ENCODE results near the gene NBEA.
"Not testable (repeated sequence)": the region's sequence is repeated elsewhere in the genome, so short reads cannot be mapped to it uniquely, and the experiment has no call there.

Gene NBEA, protein sequence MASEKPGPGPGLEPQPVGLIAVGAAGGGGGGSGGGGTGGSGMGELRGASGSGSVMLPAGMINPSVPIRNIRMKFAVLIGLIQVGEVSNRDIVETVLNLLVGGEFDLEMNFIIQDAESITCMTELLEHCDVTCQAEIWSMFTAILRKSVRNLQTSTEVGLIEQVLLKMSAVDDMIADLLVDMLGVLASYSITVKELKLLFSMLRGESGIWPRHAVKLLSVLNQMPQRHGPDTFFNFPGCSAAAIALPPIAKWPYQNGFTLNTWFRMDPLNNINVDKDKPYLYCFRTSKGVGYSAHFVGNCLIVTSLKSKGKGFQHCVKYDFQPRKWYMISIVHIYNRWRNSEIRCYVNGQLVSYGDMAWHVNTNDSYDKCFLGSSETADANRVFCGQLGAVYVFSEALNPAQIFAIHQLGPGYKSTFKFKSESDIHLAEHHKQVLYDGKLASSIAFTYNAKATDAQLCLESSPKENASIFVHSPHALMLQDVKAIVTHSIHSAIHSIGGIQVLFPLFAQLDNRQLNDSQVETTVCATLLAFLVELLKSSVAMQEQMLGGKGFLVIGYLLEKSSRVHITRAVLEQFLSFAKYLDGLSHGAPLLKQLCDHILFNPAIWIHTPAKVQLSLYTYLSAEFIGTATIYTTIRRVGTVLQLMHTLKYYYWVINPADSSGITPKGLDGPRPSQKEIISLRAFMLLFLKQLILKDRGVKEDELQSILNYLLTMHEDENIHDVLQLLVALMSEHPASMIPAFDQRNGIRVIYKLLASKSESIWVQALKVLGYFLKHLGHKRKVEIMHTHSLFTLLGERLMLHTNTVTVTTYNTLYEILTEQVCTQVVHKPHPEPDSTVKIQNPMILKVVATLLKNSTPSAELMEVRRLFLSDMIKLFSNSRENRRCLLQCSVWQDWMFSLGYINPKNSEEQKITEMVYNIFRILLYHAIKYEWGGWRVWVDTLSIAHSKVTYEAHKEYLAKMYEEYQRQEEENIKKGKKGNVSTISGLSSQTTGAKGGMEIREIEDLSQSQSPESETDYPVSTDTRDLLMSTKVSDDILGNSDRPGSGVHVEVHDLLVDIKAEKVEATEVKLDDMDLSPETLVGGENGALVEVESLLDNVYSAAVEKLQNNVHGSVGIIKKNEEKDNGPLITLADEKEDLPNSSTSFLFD (N-terminal part only)

DNA sequence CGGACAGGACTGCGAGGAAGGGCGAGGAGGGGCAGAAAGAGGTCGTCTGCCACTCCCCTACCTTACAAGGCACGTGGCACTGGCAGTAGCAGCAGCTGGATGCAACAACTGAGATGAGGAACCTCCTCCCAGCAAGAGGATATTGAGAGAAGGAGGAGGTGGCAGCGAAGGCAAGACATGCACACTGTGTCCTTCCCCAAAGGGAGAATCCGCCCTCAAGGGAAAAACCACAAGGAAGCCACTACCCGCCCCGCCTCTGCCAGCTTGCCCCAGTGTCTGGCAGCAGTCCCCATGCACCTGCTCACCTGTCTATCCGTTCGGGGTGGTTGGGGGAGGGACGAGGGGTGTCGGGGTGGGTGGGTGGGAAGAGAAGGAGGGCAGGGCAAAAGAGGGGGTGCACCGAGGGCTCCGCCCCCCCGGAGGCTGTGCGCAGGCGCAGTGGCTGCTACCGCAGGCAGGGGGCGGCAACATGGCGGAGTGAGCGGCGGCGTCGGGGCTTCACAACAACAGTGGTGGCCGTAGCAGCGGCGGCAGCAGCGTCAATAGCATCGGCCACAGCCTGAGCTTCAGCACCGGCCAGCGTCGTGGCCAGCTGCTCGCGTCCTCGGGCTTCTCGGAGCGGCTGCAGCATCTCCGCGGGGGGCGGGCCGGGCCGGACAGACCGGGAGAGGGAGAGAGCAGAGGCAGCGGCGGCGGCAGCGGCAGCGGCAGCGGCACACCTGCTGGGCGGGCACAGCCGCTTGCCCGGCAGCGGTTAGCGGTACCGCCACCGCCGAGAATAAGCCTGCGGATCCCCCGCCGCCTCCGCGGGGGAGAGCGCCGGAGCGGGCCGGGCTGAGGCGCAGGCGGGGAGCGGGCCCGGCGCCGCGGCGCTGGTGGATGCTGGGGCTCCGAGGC, at the start of gene NBEA:
Gene NBEA, plus strand, starts transcription at position 436 of the 897 bp plus-strand sequence. CDS start 551 bp downstream, outside the sequence.
- peak; percentile 91 for DNase-seq

DNA sequence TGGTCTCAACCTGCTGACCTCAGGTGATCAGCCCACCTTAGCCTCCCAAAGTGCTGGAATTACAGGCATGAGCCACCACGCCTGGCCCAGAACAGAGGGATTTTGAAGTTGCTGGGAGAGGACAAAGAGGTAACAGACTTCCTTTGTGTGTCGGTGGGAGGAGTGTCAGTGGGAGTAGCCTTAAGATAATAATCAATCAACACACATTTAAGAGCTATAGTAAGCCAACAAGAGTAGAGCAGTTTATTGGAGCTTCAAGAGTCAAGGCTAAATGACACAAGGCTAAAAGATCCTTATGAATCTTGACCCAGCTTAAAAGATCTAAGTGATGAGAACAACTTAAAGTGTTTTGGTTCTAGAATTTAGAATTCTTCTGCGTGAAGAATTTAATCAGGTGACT, 47.3 kb upstream of the NBEA start:
- no peak for DNase-seq

DNA sequence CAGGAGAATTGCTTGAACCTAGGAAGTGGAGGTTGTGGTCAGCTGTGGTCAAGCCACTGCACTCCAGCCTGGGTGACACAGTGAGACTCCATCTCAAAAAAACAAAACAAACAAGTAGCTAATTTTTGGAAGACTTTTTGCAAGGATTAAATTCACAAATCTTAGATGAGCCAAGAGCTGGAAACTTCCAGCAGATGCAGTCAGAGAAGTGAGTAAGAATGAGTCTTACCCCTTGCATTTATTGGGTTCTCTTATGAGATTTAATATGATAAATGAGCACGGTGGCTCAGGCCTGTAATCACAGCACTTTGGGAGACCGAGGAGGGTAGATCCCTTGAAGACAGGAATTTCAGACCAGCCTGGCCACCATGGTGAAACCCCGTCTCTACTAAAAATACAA, 44.9 kb upstream of the NBEA start:
- DNase-seq = no peak

DNA sequence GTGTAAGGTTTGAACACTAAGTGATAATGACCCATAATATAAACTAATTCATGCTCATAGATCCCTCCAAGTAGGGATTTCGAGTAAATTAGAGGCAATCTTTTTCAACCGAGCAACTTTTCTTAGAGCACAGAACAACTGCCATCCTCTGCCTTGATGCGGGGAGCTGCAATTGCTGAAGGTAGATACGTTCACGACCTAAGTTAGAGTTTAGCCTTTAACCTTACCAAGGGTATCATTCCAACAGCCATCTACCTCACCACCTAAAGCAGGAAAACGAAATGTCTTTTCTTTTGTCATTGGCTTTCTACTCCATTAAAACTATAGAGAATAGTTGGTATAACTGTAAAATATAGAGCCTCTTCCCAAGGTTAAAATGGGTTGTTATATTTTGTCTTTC, 42.2 kb upstream of the NBEA start:
- no peak for DNase-seq

DNA sequence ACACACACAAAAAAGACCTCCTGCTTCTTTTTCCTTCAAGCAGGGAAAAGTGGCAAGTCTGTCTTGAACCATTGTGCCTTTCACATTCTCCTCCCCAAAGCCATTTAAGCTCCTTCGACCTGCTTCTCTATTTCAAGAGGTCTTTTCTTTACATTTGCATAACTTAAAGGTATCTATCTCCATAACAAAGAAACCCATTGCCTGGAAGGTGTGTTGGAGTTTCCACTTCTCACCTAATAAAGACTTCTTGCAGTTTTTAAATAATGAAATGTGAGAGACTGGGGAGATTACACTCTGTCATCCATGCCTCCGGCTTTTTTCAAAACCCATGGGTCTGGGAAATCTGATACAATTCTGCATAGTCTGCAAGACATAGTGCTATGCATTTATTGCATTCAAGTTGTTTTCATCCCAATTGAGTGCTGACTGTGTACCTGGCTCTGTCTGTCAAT, 41.8 kb upstream of the NBEA start:
- DNase-seq = no peak

DNA sequence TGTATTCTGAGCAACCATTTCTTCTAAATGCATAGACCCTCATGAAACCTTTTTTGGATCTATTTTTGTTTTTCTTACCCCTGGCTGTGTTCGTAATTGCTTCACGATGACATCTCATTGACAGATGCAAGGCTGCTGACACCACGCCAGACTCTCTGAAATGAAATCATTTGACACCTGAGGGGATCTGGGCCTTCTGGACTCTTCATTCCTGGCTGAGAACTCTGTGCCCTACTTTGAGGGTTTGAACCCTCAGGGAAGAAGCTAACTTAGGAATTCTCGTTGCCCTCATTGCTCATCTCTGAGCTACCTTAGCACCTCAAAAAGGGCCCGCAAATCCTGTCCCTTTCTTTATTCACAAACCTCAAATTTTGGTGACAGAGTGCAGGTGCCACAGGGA, 40.5 kb upstream of the NBEA start:
- no peak for DNase-seq

DNA sequence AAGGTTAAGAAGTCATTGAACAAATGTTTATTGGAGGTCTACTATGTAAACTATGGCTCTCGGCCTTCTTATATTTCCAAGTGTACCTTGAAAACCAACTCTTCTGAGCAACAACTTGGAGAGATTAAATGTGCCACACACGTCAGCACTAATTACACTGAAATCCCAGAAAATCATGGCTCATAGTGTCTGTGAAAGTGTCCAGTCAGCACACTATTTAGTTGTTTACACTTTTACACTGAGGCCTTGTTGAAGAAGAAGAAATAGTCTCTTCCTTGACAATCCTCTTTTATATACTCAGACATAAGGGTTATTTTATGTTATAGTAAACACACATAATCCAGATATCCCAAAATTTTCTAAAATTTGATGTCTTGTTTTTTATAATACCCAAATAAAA, 30.9 kb upstream of the NBEA start:
- DNase-seq = no peak

DNA sequence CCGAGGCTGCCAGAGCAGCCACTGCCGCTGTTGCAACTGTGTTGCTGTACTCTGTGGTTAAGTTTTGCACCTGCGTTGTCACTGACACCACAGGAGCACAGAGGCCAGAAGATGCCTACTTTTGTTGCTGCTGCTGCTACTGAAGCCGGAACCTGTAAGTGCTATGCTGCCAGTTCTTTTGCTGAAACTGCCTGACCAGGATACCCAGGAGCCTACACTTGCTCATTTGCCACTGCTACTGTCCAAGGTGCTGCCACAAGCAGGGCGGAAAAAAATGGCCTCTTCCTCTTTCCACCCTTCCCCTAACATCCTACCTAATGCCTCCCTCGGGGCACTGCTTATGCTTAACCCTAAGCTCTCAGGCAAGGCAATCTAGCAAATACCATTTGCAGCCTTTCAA, 29.0 kb upstream of the NBEA start:
- no peak for DNase-seq

DNA sequence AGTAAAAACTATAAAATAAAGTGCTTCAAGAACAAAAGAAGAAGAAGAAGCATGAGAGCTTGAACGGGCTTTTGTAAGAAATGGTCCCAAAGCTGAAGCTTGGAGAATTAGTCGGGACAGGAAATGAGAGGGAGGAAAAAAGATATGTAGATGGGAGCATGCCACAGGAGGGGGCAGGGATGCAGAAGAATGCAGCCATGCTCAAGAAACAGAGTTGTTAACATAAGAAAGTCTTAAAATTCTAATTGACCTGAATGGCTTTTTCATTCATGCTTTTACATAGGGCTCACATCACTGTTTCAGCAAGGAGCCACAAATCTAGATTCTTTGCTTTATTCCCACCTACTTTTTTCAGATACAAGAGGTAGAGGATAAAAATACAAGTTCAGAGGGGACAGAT, 27.7 kb upstream of the NBEA start:
- no peak for DNase-seq

DNA sequence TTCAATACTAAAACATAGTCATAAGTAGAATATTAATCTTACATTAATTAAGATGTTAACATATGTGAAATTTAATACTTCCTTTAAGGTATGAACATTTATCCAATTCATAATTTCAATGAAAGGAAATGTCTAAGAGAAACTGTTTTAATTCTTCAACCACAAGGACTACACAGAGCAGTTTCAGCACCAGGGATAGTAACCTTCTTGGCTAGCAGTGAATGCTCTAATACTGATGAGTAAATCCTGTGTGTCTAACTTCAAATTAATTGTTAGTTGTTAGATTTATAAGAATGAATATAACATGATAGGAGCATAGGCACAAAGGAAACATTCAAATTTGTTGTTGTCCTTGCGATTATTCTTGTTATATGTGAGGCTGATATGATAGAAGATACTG, 15.6 kb upstream of the NBEA start:
- no peak for DNase-seq

DNA sequence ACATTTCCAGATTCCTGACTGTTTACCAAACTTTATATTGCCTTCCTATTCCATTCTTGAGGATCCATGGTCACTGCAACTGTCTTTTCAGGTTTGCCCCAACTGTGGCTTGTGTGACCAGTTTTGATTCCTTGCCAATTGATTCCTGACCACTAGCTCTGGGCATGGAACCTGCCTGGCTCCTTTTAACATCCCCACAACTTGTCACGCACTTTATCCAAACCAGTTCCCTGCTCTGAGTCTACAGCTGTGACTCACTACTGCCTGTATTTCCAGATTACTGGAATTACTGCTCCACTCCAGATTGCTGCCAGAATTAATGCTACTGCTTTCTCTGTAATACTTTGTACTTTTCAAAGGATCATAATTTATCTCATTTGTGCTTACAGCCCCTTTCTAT, 13.4 kb upstream of the NBEA start:
- DNase-seq = not testable (repeated sequence)

DNA sequence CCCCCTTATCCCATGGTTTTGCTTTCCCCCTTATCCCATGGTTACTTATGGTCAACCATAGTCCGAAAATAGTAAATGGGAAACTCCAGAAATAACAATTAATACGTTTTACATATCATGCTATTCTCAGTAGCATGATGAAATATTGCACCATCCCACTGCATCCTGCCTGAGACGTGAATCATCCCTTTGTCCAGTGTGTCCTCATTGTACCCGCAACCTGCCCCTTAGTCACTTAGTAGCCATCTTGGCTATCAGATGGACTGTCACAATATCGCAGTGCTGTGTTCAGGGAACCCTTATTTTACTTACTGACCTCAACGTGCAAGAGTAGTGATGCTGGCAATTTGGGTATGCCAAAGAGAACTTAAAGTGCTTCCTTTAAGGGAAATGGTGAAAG, 10.5 kb upstream of the NBEA start:
- no peak for DNase-seq

DNA sequence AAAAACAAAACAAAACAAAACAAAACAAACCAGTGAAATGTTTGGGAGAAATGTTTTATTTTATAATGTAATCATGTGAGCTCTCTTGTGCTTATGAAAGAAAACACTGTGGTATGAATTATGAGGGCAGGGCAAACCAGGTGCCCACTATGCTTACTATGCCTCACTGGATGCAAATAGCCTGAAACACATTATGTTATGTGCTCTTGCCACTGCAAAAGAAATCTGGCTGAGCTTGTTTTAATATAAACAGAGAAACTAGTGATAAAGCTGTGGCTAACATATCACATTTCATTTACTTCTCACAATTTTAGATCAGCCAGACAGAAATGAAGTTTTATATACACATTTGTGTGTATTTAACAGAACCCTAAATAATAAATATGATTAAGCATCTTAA, 8.7 kb upstream of the NBEA start:
- no peak for DNase-seq

DNA sequence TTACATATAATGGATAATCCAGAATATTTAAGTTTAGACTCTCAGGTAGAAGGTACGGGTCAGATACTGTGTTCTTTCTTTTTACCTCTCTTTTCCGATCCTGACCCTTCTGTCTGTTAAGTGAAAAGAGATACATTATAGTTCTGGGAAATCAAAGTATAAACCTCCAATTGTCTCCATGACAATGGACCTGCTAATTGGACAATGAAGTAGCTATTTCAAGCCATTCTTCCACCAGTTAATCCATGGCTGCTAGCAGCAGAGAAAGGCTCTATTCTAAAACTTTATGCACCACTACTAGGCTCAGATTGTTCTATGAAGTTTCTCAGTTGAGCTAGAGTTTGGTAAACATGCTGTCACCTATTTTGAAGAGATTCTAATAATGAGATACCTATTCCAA, 8.3 kb upstream of the NBEA start:
- DNase-seq = no peak

DNA sequence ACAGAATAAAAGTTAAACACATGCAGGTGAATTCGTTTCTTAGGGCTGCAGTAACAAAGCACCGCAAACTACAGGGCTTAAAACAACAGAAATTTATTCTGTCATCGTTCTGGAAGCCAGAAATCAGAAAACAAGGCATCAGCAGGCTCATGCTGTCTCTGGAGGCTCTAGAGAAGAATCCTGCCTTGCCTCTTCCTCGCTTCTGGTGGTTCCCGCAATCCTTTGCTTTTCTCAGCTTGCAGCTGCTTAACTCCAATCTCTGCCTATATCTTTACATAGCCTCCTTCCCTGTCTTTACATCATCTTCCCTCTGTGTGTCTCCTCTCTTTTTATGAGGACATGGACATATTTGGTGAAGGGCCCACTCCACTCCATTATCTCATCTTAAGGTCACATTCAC, 6.2 kb upstream of the NBEA start:
- no peak for DNase-seq

DNA sequence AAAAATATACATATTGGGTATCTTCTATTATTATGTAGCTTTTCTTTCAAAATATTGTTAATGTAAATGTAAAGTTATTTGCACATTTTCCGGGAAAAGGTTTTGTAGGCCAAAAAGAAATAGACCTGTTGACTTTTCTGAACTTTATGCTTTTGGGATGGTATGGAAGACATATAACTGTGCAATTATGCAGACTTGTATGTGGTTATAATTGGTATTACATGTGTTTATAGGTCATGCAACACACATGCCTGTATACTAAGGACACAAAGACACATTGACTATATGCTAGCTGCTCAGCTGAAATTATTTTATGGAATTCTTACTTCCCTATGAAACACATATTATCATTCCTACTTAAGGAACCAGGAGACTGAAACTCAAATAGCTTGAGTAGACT, 2.3 kb upstream of the NBEA start:
- no peak for DNase-seq

DNA sequence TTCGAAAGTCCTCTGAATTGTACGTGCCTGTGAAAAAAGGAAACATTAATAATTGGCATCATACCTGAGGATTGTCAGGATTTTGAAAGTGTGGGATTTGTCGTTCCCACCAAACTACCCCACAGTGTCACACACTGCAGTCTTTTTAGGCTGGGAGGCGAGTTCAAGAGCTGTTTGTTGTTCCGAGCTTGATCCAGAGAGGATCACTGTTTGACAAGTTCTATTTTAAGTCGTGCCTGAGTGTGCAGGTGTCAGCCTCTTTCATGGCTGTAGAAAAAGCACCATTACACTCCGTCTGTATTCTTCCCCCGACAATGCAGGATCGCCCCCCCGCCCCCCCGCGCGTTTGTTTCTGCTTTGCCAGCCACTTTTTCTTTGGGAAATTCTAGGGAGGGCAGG, 635 bp upstream of the NBEA start:
- DNase-seq = no peak

DNA sequence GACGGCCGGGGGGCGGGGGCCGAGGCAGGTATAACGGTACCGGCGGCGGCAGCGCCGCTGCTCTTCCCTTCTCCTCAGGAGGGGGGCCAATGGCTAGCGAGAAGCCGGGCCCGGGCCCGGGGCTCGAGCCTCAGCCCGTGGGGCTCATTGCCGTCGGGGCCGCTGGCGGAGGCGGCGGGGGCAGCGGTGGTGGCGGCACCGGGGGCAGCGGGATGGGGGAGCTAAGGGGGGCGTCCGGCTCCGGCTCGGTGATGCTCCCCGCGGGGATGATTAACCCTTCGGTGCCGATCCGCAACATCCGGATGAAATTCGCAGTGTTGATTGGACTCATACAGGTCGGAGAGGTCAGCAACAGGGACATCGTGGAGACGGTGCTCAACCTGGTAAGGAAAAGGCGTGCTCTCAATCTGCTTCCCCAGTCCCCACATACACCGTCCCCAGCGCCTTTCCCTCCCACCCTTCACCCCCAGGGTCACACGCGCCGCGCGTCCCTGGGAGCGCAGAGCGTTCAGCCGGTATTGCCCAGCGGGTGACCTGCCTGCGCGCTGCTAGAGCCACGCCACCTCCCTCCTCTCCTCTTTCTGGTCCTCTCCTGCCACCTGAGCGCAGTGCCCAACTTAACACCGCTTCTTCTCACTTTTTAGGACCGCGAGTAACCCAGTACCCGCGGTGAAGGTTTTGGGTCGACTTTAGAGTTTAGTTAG, 814 bp downstream of the NBEA start:
- peak; percentile 18 for DNase-seq

DNA sequence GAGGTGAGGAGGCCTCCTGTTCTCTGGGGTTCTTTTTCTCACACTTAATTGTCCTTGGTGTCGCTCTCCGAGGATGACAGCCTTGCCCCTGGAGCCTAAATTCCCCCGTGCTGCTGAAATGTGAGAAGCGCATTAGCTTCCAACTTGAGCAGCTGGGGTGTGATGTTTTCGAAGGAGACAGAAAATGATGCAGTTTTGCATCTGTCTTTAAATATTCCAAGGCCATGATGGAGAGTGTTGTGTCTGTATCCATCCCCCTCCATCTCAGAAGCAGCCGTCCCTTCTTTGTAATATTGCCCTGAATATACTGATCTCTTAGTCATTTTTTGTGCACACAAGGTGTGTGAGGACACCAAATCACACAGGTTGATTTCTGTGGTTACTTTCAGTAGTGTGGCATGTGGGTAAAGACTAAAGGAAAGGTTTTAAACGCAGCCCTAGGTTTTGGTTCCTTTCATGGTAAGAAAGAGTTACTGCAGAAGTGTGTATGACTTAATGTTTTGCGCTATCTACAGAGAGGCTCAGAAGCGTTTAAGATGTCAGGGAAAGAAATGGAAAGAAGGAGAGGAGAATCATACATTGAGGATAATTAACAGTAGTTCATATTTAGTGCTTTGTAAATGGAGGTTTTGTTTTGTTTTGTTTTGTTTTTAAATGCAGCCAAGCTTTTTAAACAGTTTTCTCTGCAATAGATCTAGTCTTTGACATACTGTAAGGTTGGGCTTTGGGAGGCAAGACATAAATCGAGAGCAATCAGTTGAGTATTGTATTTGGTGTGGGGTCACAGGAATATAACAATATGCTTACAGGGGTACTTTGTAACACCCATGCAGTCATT, 1.6 kb downstream of the NBEA start:
- DNase-seq = no peak

DNA sequence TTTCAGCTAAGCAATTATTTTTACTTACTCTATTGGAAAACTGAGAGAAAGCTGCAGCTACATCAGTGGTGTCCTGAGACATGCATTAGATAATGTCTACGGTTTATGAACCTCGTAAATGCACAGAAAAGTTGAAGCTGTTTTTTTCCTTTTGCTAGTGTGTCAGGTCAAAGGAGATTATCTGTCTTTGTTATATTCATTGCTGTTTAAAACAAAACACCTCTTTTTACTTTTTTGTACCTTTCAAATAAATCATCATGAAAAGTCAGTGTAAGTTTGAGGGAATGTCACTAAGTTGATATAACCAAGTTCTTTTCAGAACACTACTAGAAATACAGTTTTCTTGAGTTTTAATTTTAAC, 2.2 kb downstream of the NBEA start:
- DNase-seq = no peak

DNA sequence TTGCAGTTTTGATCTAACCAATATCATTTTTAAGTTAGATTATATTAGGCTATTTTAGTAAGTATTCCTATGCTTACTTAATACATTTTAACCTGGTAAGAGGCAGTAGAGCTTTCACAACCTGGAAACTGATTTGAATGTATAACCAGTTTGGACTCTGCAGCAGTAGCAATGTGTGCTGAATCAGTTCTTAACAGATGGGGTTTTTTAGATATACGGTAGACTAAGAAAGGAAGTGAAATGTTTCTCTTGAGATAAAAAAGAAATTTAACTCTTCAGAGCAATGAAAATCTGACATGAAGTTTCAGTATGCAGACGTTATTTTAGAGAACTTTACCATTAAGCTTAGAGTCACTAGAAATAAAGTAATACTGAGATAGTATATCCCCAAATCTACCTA, 2.7 kb downstream of the NBEA start:
- no peak for DNase-seq

All from CD4-positive, alpha-beta T cell treated with Interleukin-17A for 4 hours (primary cell).